HG03039 (cell line): ENCODE results near the gene ZCCHC12.

Source experiments
- ATAC-seq: cut with Tn5 transposase; IDR thresholded peaks from one replicate; pipeline ENCODE4 v1.9.1; 2021; ENCODE audit warnings: mild to moderate bottlenecking, moderate library complexity; ENCODE audit not compliant: unreplicated experiment

ZCCHC12 gene

DNA sequence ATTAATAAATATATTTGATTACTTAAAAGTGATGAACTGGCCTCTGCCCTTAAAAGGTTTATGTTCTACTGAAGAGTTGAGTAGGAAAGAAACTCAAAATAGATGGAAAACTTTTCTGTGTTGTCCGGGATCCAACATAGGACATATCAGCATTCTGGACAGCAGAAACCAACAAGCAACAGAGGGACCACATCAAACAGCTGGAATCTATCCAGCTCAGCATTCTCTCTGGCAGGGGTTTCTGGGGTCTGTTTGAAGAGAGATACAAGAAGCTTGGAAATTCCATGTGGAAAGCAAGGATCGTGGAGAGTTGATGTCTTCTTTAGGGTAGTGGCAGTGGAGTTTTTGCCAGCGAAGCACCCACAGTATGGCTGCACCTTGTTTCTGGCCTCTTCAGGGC is 43.6 kb downstream of the ZCCHC12 start:
- no peak for ATAC-seq

GRCh38 chrX:118872102-118872566 is 48.5 kb downstream of the ZCCHC12 start:
- no peak for ATAC-seq
